NCI-H345 treated with DMSO at 0.1 percent for 48 hours (cell line): Measurements from ENCODE around the gene KIF13A.
"Not testable (repeated sequence)": the region's sequence is repeated elsewhere in the genome, so short reads cannot be mapped to it uniquely, and the experiment has no call there.

Experiments used
- DNase-seq: peaks from one replicate; lab custom pipeline; 2025; ENCODE audit not compliant: unreplicated experiment; lab: John Stamatoyannopoulos, UW

Gene KIF13A

GRCh38 chr6:17877196-17877894 is 110.1 kb downstream of the KIF13A start:
- DNase-seq, result no peak

DNA sequence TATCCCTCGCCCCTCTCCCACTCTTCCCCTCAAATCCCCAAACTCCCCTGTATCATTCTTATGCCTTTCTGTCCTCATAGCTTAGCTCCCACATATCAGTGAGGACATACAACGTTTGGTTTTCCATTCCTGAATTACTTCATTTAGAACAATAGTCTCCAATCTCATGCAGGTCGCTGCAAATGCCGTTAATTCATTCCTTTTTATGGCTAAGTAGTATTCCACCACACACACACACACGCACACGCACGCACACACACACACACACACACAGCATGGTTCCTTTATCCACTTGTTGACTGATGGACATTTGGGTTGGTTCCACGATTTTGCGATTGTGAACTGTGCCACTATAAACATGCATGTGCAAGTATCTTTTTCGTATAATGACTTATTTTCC is 112.7 kb downstream of the KIF13A start:
- DNase-seq, result no peak

- DNase-seq, result no peak
Observed at GRCh38 chr6:17872908-17873307, 114.5 kb downstream of the KIF13A start.

DNA sequence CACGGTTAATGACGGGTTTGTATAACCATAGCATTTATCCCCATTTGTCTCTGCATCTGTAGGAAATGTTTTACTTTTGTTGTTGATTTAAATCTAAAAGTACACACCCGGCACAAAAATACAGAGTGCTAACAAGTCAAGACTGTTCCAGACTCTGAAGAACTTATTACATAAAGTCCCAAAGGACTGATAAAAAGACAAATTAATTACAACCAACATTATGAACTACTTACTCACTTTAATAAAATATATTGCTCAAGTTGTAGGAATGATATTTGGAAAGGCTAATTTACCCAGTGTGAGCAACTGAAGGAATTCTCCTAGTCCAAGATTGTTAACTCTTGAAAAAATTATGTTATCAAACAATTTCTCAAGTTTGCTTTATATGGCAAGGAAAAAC is 115.6 kb downstream of the KIF13A start:
- no peak for DNase-seq

GRCh38 chr6:17871189-17871519 is 116.3 kb downstream of the KIF13A start:
- DNase-seq, result no peak

GRCh38 chr6:17870300-17871188 is 116.9 kb downstream of the KIF13A start:
- DNase-seq, result no peak

DNA sequence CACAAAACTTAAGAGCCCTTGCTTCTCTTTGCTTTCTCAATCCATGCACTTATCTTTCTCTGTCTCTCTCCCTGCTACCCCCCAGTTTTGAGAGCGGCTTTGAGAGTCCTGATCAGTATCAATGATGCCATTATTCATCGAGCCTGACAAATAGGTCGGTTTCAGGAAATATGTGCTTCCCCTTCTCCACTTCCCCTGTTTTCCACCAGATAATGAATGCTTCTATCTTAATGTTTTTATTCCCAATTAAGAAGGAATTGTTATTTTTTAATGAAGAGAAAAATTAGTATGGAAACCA is 117.7 kb downstream of the KIF13A start:
- DNase-seq, result no peak

- DNase-seq, result no peak
Observed at GRCh38 chr6:17869010-17869752, 118.3 kb downstream of the KIF13A start.

DNA sequence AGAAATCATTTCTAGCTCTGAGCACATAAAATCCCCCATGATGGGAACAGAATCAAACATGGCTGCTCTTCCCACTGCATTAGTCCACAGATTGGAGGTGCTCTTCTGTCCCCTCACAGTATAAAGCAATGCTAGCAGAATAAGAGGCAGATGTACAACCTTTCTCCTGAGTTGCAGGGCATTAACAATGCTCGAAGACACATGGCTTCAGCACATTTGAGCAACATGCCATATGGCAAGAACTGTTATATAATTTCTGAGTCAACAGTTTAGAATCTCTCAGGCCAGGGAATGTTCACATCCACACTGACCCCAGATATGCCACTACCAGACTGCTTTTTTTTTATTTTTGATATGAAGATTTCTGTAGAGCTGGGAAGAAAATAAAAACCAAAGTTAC is 119.6 kb downstream of the KIF13A start:
- no peak for DNase-seq

DNA sequence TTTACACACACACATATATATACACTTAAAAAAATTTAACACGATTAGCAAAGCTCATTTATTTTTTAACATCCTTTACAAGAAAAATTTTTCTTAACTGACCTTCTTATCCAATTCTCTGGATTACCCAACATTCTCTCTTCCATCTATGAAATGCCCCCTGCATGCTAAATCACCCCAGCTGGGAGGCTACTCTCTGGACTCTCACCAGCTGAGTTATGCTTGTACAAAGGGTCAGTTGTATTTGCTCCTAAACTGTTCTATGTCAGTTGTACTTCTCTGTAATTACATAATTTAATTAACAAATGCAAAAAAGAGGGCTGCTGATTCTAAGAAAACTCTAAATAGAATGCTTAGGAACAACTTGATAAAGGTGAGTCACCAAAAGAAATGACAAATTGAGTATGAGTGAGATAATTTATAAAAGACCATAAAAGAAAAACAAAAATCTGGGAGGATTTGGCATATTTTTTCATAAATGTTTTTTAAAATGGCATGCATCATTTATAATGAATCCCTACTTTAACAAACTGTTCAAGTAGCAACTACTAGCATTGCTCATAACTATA is 120.5 kb downstream of the KIF13A start:
- no peak for DNase-seq

DNA sequence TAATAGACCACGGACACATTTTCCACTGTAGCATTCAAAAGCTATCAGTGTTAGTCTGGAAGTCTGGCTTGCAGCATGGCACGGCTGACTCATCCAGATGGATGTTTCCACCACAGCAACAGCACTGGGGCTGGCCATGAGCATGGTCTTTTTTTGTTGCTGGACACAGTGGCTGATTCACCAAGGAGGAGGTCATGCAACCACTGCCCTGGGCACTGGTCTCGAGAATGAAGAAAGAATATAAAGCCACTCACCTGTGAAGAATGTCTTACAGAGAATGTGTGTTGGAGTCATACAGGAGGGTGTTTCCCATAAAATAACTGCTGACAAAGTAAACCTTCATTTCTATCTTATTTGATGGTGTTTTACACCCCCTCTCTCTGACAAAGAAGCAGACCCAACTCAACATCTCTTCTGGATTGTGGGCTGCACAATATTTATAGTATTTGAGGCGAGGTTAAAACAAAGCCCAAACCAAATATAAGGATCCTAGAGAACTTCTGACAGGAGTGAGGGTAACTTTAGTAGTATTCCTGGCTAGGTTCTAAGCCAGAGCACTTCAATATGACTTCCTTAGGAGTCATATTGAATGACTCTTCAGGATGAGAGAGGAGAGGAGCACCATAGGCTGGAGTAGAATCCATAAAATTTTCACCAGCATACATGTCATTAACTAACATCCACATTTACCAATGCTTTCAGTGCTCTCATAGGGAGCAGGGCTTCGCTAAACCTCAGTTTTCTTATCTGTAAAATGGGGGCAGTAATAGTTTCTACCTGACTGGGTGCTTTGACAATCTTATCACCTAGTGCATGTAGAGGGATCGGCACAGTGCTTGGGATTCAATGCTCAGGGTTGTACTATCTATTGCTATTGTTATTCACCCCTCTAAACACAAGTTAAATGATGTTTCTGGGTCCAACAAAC is 121.4 kb downstream of the KIF13A start:
- no peak for DNase-seq

DNA sequence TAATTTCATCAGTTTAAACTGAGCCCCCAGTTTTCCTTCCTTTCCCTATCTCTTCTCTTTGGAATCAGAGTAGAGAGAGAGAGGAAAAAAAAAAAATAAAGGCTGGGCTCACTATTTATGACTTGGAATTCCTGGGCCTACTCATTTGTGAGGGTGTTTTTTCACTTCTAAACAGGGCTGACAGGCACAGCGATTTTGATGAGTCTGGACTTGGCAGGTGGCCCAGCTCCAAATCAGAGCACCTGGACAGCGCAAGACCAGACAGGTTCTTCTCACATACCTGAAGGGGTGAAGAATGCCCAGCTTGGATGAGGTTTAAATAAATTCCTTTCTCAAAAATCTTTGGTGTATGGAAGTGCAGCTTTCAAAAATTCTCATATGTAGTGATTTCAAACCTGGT is 122.2 kb downstream of the KIF13A start:
- peak; percentile 14 for DNase-seq

DNA sequence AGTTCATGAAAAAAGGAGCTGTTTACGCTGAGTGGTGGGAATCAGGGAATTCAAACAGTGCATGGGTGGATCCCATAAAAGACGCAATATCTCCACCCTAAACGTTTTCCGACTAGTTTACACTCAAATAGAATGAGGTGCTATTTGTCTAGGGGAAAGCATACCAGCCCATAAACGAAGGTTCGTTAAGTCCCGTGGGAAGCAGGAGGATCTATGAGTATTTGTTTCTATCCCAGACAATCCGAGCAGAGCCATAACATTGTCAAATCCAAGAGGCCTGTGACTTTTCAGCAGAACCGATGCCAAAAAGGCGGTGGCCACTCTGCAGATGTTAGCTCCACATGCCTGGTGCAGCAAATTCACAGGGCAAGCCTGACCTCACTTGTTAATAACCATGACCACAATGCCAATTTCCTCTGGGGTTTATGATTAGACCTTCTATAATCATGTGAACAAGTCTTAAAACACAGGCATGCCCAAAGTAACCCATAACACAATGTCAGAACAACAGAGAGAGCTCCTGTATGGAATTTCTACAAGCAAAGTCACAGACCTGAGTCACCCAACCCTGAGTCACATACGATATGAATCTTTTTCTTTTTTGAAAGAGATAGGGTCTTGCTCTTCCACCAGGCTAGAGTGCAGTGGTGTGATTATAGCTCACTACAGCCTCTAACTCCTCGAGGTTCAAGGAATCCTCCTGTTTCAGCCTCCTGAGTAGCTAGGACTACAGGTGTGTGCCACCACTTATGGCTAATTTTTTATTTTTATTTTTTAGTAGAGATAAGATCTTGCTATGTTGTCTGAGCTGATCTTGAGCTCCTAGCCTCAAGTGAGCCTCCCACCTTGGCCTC is 123.3 kb downstream of the KIF13A start:
- DNase-seq, result no peak

DNA sequence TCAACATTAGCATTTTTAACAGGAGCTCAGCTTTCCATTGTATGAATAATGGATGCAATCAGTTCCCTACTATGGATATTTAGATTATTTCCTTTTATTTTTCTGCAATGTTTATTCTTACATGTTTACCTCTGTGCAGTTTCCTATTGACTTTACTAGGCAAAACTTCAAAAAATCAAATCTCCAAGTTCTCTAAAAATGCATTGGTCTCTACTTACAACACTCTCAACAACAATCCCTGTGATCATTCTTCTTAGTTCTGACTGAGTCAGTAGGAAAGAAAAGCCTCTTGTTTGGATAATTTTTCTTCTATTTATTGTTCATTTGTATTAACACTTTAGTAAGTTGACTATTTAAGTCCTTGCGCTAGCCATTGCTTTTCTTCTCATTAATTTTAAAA is 126.1 kb downstream of the KIF13A start:
- no peak for DNase-seq

GRCh38 chr6:17859846-17860245 is 127.6 kb downstream of the KIF13A start:
- DNase-seq, result no peak

DNA sequence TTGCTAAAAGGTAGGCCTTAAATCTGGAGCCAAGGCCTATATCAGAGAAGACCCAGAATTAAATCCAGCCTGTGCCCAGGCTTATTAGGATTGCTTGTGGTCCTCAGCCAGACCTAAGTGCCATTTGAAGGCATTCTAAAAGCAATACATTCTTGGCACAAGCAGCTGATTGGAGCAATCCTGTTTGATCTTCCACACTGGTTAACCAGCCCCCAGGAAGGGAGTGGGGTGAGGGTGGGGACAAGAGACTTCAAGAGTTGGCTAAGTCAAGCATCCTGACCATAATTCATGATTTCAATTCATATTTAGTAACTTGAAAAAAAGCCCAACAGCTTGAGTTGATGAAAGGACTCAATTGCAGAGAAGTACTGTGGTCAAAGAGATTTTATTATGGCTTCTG is 128.9 kb downstream of the KIF13A start:
- DNase-seq, result no peak

DNA sequence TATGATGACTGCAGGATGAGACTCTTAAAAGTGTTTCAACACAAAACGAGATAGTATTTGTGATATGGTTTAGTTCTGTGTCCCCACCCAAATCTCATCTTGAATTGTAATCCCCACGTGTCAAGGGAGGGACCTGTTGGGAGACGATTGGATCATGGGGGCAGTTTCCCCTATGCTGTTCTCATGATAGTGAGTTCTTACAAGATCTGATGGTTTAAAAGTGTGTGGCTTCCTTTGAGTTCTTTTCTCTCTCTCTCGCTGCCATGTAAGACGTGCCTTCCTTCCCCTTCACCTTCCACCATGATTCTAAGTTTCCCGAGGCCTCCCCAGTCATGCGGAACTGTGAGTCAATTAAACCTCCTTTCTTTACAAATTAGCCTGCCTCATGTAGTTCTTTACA is 130.2 kb downstream of the KIF13A start:
- DNase-seq, result not testable (repeated sequence)

DNA sequence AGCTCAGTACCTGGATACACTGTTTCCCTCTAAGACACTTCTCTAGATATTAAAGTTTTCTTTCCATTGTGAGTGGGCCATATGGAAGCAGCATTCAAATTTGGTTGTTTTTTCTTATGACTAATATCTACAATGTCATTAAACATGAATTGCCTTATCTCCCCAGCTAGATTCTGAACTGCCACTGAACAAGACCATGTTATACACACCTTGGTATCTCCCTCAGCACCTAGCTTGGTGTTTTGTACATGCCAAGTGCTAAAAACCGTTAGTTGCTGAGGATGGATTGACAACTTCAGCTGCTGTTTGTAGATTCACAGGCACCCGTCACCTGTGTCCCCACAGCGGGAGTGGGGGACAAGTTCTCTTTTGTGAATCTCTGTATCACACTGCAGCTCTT is 131.1 kb downstream of the KIF13A start:
- no peak for DNase-seq

DNA sequence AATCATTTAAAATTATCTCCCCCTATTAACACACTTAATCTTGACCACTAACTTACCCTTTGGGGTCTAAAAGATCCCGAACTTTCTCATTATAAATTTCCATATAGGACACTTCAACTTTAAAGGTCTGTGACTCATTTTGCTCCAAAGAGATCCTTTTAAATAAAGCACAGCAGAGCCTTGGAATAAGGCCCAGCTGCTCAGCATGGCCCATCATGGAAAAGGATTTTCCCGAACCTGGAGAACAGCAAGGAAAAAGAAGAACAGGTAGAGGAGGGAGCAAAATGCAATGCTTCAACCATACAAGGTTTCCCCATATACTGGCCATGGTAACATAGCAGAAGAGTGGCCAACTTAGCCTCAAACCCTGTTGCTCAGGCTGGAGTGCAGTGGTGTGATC is 132.1 kb downstream of the KIF13A start:
- DNase-seq, result no peak

- DNase-seq, result no peak
Observed at GRCh38 chr6:17853533-17853932, 133.9 kb downstream of the KIF13A start.
